CD14-positive monocyte (primary cell): Measurements from ENCODE around the gene BLOC1S6. TPM values are rescaled to one million over a fixed set of nuclear protein-coding genes. Genes with fewer than 3 reads are reported as not detected.

Source experiments
- DNase-seq, 3 donors: peaks; one replicate each; pipeline ENCODE4 v3.0.0-alpha.2; 2011 to 2022
- H2AFZ ChIP-seq: 2 replicates; pipeline ENCODE4 v1.6.0; 2012; ENCODE audit warnings: mild to moderate bottlenecking, low read depth, low read length, inconsistent platforms; ENCODE audit not compliant: insufficient read depth, poor library complexity, severe bottlenecking
- H3K27ac ChIP-seq, 2 donors: 1 replicate in 1 of 2; 2 replicates in 1 of 2; pipeline ENCODE4 v1.5.1; 2012 to 2013; ENCODE audit warnings: low read length in 2 of 2, control low read depth in 1 of 2, inconsistent platforms in 1 of 2, low read depth in 1 of 2, mild to moderate bottlenecking in 1 of 2
- H3K27me3 ChIP-seq, 2 donors: one replicate each; pipeline versions ENCODE4 v1.6.0 to v1.6.1; 2011 to 2013; ENCODE audit warnings: low read length in 2 of 2; ENCODE audit not compliant: control insufficient read depth in 2 of 2, insufficient read depth in 2 of 2
- H3K36me3 ChIP-seq, 2 donors: replicated peaks in 1 of 2; 1 replicate in 1 of 2; 2 replicates in 1 of 2; pipeline versions ENCODE4 v1.5.1 to v1.6.1; 2012 to 2013; ENCODE audit warnings: low read length in 2 of 2, control low read depth in 1 of 2, inconsistent platforms in 1 of 2, mild to moderate bottlenecking in 1 of 2; ENCODE audit not compliant: insufficient read depth in 2 of 2, control insufficient read depth in 1 of 2
- H3K4me1 ChIP-seq, 2 donors: 1 replicate in 1 of 2; 2 replicates in 1 of 2; pipeline versions ENCODE4 v1.5.1 to v1.6.1; 2012 to 2013; ENCODE audit warnings: low read length in 2 of 2, control low read depth in 1 of 2, inconsistent platforms in 1 of 2, mild to moderate bottlenecking in 1 of 2, moderate library complexity in 1 of 2; ENCODE audit not compliant: insufficient read depth in 2 of 2, control insufficient read depth in 1 of 2
- H3K4me2 ChIP-seq: replicated peaks from 2 replicates; pipeline ENCODE3; 2012; ENCODE audit warnings: low read length, moderate library complexity, mild to moderate bottlenecking; ENCODE audit not compliant: poor library complexity, severe bottlenecking; ENCODE audit errors: extremely low read depth
- H3K4me3 ChIP-seq, 3 experiments: fragments of 200-600 bp in 1 of 3; sonication (generic) in 1 of 3; replicated peaks in 1 of 3; 1 replicate in 2 of 3; 2 replicates in 1 of 3; pipeline ENCODE4 v1.5.1; 2011 to 2013; ENCODE audit warnings: low read length in 3 of 3, mild to moderate bottlenecking in 3 of 3, control low read depth in 2 of 3, low read depth in 2 of 3, inconsistent platforms in 1 of 3, moderate library complexity in 1 of 3
- H3K79me2 ChIP-seq: 2 replicates; pipeline ENCODE4 v1.6.0; 2012; ENCODE audit warnings: mild to moderate bottlenecking, control low read depth, inconsistent platforms, low read length, moderate library complexity; ENCODE audit not compliant: insufficient read depth
- H3K9ac ChIP-seq: 2 replicates; pipeline ENCODE4 v1.6.0; 2017; ENCODE audit warnings: low read length, mild to moderate bottlenecking; ENCODE audit not compliant: insufficient read depth, poor library complexity, severe bottlenecking
- H3K9me3 ChIP-seq, 2 donors: replicated peaks in 1 of 2; 1 replicate in 1 of 2; 2 replicates in 1 of 2; pipeline versions ENCODE4 v1.5.1 to v1.6.1; 2012 to 2013; ENCODE audit warnings: low read length in 2 of 2, control low read depth in 1 of 2; ENCODE audit not compliant: control insufficient read depth in 1 of 2, insufficient read depth in 1 of 2
- H4K20me1 ChIP-seq: 2 replicates; pipeline ENCODE4 v1.6.0; 2012; ENCODE audit warnings: mild to moderate bottlenecking, low read length, control low read depth, moderate library complexity; ENCODE audit not compliant: insufficient read depth
- H3K27ac Mint-ChIP-seq, 7 donors: one replicate each; pipeline ENCODE4 v1.8.0; 2020; ENCODE audit warnings: mild to moderate bottlenecking in 7 of 7, mixed read lengths in 7 of 7, moderate library complexity in 6 of 7, inconsistent platforms in 2 of 7
- H3K27me3 Mint-ChIP-seq, 3 donors: one replicate each; pipeline ENCODE4 v1.8.0; 2021 to 2022; ENCODE audit warnings: low read depth in 3 of 3, mild to moderate bottlenecking in 3 of 3, mixed read lengths in 3 of 3, moderate library complexity in 3 of 3, inconsistent platforms in 1 of 3
- H3K36me3 Mint-ChIP-seq, 2 donors: one replicate each; pipeline ENCODE4 v1.8.0; 2020; ENCODE audit warnings: mixed read lengths in 2 of 2, inconsistent platforms in 1 of 2, mild to moderate bottlenecking in 1 of 2
- H3K4me1 Mint-ChIP-seq: one replicate; pipeline ENCODE4 v1.8.0; 2020; ENCODE audit warnings: mild to moderate bottlenecking, mixed read lengths
- H3K4me3 Mint-ChIP-seq, 2 donors: one replicate each; pipeline ENCODE4 v1.8.0; 2020; ENCODE audit warnings: mild to moderate bottlenecking in 2 of 2, mixed read lengths in 2 of 2, moderate library complexity in 1 of 2
- H3K9me3 Mint-ChIP-seq, 7 donors: one replicate each; pipeline ENCODE4 v1.8.0; 2020 to 2022; ENCODE audit warnings: mixed read lengths in 7 of 7, mild to moderate bottlenecking in 6 of 7, moderate library complexity in 6 of 7, inconsistent platforms in 2 of 7
- CTCF ChIP-seq: fragments of 200-600 bp; IDR thresholded peaks from one replicate; pipeline ENCODE4 v1.8.0; 2022; ENCODE audit warnings: antibody characterized with exemption, mild to moderate bottlenecking
- WGBS: methylation state at CpG from one replicate; pipeline ENCODE4 v1.1.5; 2013; ENCODE audit warnings: missing lambda C conversion rate; ENCODE audit not compliant: insufficient coverage; 5-methylcytosine and 5-hydroxymethylcytosine counted together
- intact Hi-C, 2 donors: fragments of 100-400 bp; cut with micrococcal nuclease; formaldehyde crosslinking; loops; one replicate each; pipeline versions ENCODE4 v1.15.0 to v1.15.1; 2023
- polyA plus RNA-seq, 3 donors: library from polyadenylated mRNA; depleted of rRNA in 1 of 3; unstranded in 2 of 3; stranded (reverse) in 1 of 3; fragments of 300-500 nt in 2 of 3; fragments of >200 nt in 1 of 3; fragmentation: Illumina TruSeq in 2 of 3; gene quantifications; 1 replicate in 2 of 3; 2 replicates in 1 of 3; pipeline ENCODE4 v1.2.3, GENCODE V29; 2012 to 2021

The BLOC1S6 gene
- polyA plus RNA-seq, 3 donors, result 16.8 to 54.9 (median 47.9) TPM

- Histone ChIP-seq H3K9me3 (no peaks in the 10 kb centered on the region), H4K20me1 (no peaks in the 10 kb centered on the region), H3K4me2 (no peak overlapping the region), H3K4me3 (peak overlapping the region in 1 of 3 experiments; percentile 78), H3K79me2 (peaks cover 46% of the 10 kb centered on the region), H3K4me1 (peaks cover 45 to 52% of the 10 kb centered on the region in 2 donors), H3K27ac (peak overlapping the region in 1 of 2 donors; percentile 100), H2AFZ (no peak overlapping the region), H3K9ac (no peak overlapping the region), H3K36me3 (no peaks in the 10 kb centered on the region), H3K27me3 (no peaks in the 10 kb centered on the region)
- Mint-ChIP-seq H3K36me3 (peaks cover 2 to 6% of the 10 kb centered on the region in 2 donors), H3K27me3 (peaks cover 5 to 9% (median 7%) of the 10 kb centered on the region in 3 donors), H3K27ac (peak overlapping the region; percentile 56 to 100 (median 88)), H3K4me3 (no peak overlapping the region), H3K4me1 (peaks cover 44% of the 10 kb centered on the region), H3K9me3 (peaks cover 0 to 4% (median 0%) of the 10 kb centered on the region in 7 donors)
- no peak for DNase-seq
- intact Hi-C loops, result loop anchor here in 1 of 2 donors (10.0 kb wide), 1 partner anchor 50 kb away; the partner anchor contains the start of gene SQOR
- no peak for TF ChIP-seq CTCF
- WGBS, result 91% methylated on average over 4 of the region's 7 CpGs
Measured at GRCh38 chr15:45585069-45585791, 1.9 kb upstream of the BLOC1S6 start.

GRCh38 chr15:45586125-45586524, 1.1 kb upstream of the BLOC1S6 start:
- DNase-seq, result no peak
- Histone ChIP-seq H2AFZ (peak overlapping the region; percentile 79), H3K36me3 (no peaks in the 10 kb centered on the region), H3K27me3 (no peaks in the 10 kb centered on the region), H3K4me3 (peak overlapping the region; percentile 78 to 98 (median 91)), H3K9ac (peak overlapping the region; percentile 94), H3K79me2 (peaks cover 55% of the 10 kb centered on the region), H3K4me2 (peak overlapping the region; percentile 76), H3K27ac (peak overlapping the region; percentile 99 to 100), H3K4me1 (peaks cover 45 to 52% of the 10 kb centered on the region in 2 donors), H4K20me1 (no peaks in the 10 kb centered on the region), H3K9me3 (no peaks in the 10 kb centered on the region)
- intact Hi-C loops, result loop anchor here in 1 of 2 donors (10.0 kb wide), 1 partner anchor 49 kb away; the partner anchor contains the start of gene SQOR
- H3K9me3 Mint-ChIP-seq, result peaks cover 0 to 4% (median 0%) of the 10 kb centered on the region in 7 donors
- peak overlapping the region; percentile 90 to 99 for H3K4me3 Mint-ChIP-seq
- peaks cover 46% of the 10 kb centered on the region for H3K4me1 Mint-ChIP-seq
- H3K36me3 Mint-ChIP-seq, result peaks cover 2 to 6% of the 10 kb centered on the region in 2 donors
- H3K27ac Mint-ChIP-seq, result peak overlapping the region; percentile 100
- whole genome bisulfite sequencing, result 93% methylated on average over 3 of the region's 3 CpGs
- H3K27me3 Mint-ChIP-seq, result peaks cover 5 to 7% (median 6%) of the 10 kb centered on the region in 3 donors
- no peak for TF ChIP-seq CTCF
